NT2/D1 (cell line): ENCODE results near the gene AGPAT4.

Experiments
- SUZ12 ChIP-seq: IDR thresholded peaks from 2 replicates; pipeline ENCODE4 v1.6.1; 2011; ENCODE audit not compliant: insufficient read length, insufficient read depth; ENCODE audit errors: extremely low read depth
- YY1 ChIP-seq: IDR thresholded peaks from 2 replicates; pipeline ENCODE4 v1.6.1; 2011; ENCODE audit not compliant: insufficient read length, insufficient read depth

- TF ChIP-seq YY1 (no peak), SUZ12 (no peak)
Observed at GRCh38 chr6:161204866-161205557, 68.8 kb downstream of the AGPAT4 start.
